Calu3 (cell line): ENCODE data around the gene TRAPPC6A. TPM values are rescaled to one million over a fixed set of nuclear protein-coding genes. Genes with fewer than 3 reads are reported as not detected.

Experiments used
- BruUV-seq: library from RNA; stranded (reverse); fragments of 400-500 nt; replicated peaks from 2 replicates; lab custom pipeline; 2021; lab: Mats Ljungman, UMichigan
- CTCF ChIA-PET: fragments of 300-600 bp; sonication (Branson Sonifier 250); formaldehyde crosslinking; loops from one replicate; lab custom pipeline; 2022; ENCODE audit warnings: antibody characterized with exemption; lab: Charles Lee
- DNase-seq: peaks from one replicate; pipeline ENCODE4 v3.0.0; 2022
- H3K27ac Mint-ChIP-seq: one replicate; pipeline ENCODE4 v1.8.0; 2022; ENCODE audit warnings: mixed read lengths; ENCODE audit not compliant: unreplicated experiment
- H3K27me3 Mint-ChIP-seq: one replicate; pipeline ENCODE4 v1.8.0; 2022; ENCODE audit warnings: mixed read lengths; ENCODE audit not compliant: unreplicated experiment
- H3K36me3 Mint-ChIP-seq: one replicate; pipeline ENCODE4 v1.8.0; 2022; ENCODE audit warnings: mild to moderate bottlenecking, moderate library complexity, mixed read lengths; ENCODE audit not compliant: insufficient read depth, unreplicated experiment
- H3K4me1 Mint-ChIP-seq: one replicate; pipeline ENCODE4 v1.8.0; 2022; ENCODE audit warnings: mild to moderate bottlenecking, low read depth, mixed read lengths; ENCODE audit not compliant: unreplicated experiment
- H3K4me3 Mint-ChIP-seq: one replicate; pipeline ENCODE4 v1.8.0; 2022; ENCODE audit warnings: mild to moderate bottlenecking, low read depth, moderate library complexity, mixed read lengths; ENCODE audit not compliant: unreplicated experiment
- H3K9me3 Mint-ChIP-seq: one replicate; pipeline ENCODE4 v1.8.0; 2022; ENCODE audit warnings: low read depth, mixed read lengths; ENCODE audit not compliant: unreplicated experiment
- intact Hi-C: fragments of 100-400 bp; cut with micrococcal nuclease; formaldehyde crosslinking; loops from one replicate; pipeline ENCODE4 v1.10.0; 2022; ENCODE audit not compliant: unreplicated experiment
- total RNA-seq: library from RNA; stranded (reverse); gene quantifications from 2 replicates; pipeline ENCODE4 v1.2.3, GENCODE V29; 2022
- TF ChIP-seq, protein P1 (sequence below): fragments of 200-600 bp; IDR thresholded peaks from one replicate; pipeline ENCODE4 v1.8.0; 2022; ENCODE audit warnings: antibody characterized with exemption; ENCODE audit not compliant: unreplicated experiment

The TRAPPC6A gene
- total RNA-seq, 1 experiment from 2014 or later: 55.7 TPM

GRCh38 chr19:45175515-45176345 is 2.3 kb downstream of the TRAPPC6A start:
- H3K4me3 Mint-ChIP-seq: no peak overlapping the region
- no peak for DNase-seq
- no TSS peak for BruUV-seq
- CTCF ChIA-PET: no interaction called here
- H3K9me3 Mint-ChIP-seq: no peaks in the 10 kb centered on the region
- peaks cover 33% of the 10 kb centered on the region for H3K36me3 Mint-ChIP-seq
- no peaks in the 10 kb centered on the region for H3K27me3 Mint-ChIP-seq
- H3K4me1 Mint-ChIP-seq: no peaks in the 10 kb centered on the region
- TF ChIP-seq, protein P1, sequence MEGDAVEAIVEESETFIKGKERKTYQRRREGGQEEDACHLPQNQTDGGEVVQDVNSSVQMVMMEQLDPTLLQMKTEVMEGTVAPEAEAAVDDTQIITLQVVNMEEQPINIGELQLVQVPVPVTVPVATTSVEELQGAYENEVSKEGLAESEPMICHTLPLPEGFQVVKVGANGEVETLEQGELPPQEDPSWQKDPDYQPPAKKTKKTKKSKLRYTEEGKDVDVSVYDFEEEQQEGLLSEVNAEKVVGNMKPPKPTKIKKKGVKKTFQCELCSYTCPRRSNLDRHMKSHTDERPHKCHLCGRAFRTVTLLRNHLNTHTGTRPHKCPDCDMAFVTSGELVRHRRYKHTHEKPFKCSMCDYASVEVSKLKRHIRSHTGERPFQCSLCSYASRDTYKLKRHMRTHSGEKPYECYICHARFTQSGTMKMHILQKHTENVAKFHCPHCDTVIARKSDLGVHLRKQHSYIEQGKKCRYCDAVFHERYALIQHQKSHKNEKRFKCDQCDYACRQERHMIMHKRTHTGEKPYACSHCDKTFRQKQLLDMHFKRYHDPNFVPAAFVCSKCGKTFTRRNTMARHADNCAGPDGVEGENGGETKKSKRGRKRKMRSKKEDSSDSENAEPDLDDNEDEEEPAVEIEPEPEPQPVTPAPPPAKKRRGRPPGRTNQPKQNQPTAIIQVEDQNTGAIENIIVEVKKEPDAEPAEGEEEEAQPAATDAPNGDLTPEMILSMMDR: no peak
- H3K27ac Mint-ChIP-seq: no peak overlapping the region
- intact Hi-C loops: no loop called here

DNA sequence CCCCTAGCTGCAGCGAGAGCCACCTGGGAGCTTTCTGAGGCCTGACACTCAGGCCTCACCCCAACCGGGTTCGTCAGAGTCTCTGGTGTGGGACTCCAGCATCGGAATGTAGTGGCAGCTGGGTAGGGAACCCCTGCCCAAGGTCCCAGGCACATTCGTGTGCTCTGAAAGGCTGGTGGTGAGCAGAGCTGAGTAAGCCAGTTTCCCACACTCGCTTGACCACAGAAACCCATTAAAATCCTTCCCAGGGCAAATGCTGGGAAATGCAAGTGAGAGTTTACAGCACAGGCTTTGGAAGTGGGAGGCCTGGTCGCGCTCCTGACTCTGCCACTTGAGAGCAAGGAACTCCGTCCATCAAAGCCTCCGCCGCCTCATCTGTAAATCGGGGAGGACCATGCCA is 4.2 kb downstream of the TRAPPC6A start:
- TF ChIP-seq, protein P1: no peak
- CTCF ChIA-PET: interaction anchor here (0.7 kb wide), 1 partner anchor 9 kb away, joined by 3 read pairs; no protein-coding TSS in a partner anchor
- no peak overlapping the region for H3K4me3 Mint-ChIP-seq
- H3K27ac Mint-ChIP-seq: no peak overlapping the region
- peaks cover 16% of the 10 kb centered on the region for H3K36me3 Mint-ChIP-seq
- no TSS peak for BruUV-seq
- no peaks in the 10 kb centered on the region for H3K27me3 Mint-ChIP-seq
- no peaks in the 10 kb centered on the region for H3K9me3 Mint-ChIP-seq
- intact Hi-C loops: no loop called here
- H3K4me1 Mint-ChIP-seq: no peaks in the 10 kb centered on the region
- DNase-seq: no peak

DNA sequence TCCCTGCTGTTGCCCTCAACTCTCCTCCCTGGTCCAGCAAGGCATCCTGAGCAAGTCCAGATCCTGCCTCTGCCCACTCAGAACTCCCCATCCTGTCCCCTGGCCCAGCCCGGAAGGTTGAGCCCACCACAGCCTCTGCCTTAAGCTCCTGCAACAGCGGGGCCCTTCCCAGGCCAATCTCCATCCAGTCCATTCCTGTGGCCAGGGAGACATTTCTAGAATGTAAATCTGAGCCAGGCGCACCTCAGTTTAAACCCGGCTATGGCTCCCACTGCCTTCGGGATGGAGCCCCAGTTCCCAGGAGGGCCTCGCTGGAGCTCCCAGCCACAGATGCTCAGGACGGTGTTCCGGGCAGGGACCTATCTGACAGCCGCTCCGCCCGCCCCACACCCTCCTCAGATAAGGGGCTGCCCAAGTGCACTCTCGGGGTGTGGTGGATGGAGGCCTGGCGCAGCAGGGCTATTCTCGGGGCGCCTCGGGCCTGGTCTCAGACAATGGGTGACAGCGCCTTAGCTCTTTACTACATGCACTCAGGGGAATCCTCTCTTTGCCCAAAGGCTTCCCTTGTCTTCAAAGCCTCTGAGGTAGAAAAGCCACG is 5.3 kb downstream of the TRAPPC6A start:
- intact Hi-C loops: no loop called here
- Mint-ChIP-seq H3K4me3 (no peak overlapping the region), H3K27ac (no peak overlapping the region), H3K9me3 (no peaks in the 10 kb centered on the region), H3K4me1 (no peaks in the 10 kb centered on the region), H3K27me3 (no peaks in the 10 kb centered on the region), H3K36me3 (peaks cover 11% of the 10 kb centered on the region)
- no peak for DNase-seq
- TF ChIP-seq, protein P1: no peak
- BruUV-seq: no TSS peak
- CTCF ChIA-PET: no interaction called here

DNA sequence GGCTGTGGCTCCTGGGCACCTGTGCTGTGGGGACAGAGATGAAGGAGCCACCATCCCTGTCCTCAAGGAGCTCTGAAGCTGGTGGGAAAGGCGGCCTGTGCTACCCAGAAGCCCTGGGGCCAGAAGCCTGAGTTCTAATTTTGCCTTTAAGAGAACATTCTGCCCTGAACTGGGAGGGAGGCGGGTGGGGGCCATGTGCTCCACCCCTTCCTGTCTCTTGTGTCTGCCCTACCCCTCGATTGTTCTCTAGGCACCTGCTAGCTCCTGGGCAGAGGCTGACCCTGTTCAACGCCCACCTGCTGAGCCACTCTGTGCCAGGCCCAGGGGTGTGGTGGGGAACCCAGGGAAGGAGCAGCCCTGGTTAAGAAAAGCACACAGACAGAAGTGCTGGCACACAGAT is 5.9 kb downstream of the TRAPPC6A start:
- TF ChIP-seq, protein P1: no peak
- H3K9me3 Mint-ChIP-seq: no peaks in the 10 kb centered on the region
- BruUV-seq: no TSS peak
- no peaks in the 10 kb centered on the region for H3K27me3 Mint-ChIP-seq
- intact Hi-C loops: no loop called here
- no peak overlapping the region for H3K27ac Mint-ChIP-seq
- no peaks in the 10 kb centered on the region for H3K4me1 Mint-ChIP-seq
- peaks cover 8% of the 10 kb centered on the region for H3K36me3 Mint-ChIP-seq
- DNase-seq: no peak
- CTCF ChIA-PET: interaction anchor here (0.6 kb wide), 1 partner anchor 422 kb away, joined by 3 read pairs; no protein-coding TSS in a partner anchor
- H3K4me3 Mint-ChIP-seq: no peak overlapping the region
